HEK293 (cell line): ENCODE results near the gene FLT4.

Experiments
- CTCF ChIA-PET: fragments of 350-600 bp; formaldehyde crosslinking; extraction: SDS; loops from one replicate; lab custom pipeline; 2021; ENCODE audit warnings: antibody characterized with exemption; lab: Yijun Ruan, JAX
- POLR2A ChIA-PET: fragments of 300-600 bp; formaldehyde crosslinking; extraction: SDS; loops from one replicate; lab custom pipeline; 2020; ENCODE audit warnings: antibody characterized with exemption, inconsistent platforms; lab: Yijun Ruan, JAX
- H3K27ac ChIP-seq: fragments of 200-500 bp; sonication (Bioruptor generic); 2 replicates; pipeline ENCODE4 v1.5.1; 2014; ENCODE audit warnings: low read depth, low read length, control low read depth, inconsistent platforms; ENCODE audit errors: extremely low read depth
- H3K36me3 ChIP-seq, 2 experiments: fragments of 200-500 bp in 1 of 2; sonication (Bioruptor generic) in 1 of 2; 1 replicate in 1 of 2; 2 replicates in 1 of 2; pipeline ENCODE4 v1.5.1; 2014 to 2017; ENCODE audit warnings: inconsistent platforms in 2 of 2, low read length in 2 of 2; ENCODE audit not compliant: control insufficient read depth in 2 of 2, insufficient read depth in 1 of 2
- H3K4me1 ChIP-seq: fragments of 200-500 bp; sonication (Bioruptor generic); 2 replicates; pipeline ENCODE4 v1.5.1; 2014; ENCODE audit warnings: mild to moderate bottlenecking, low read length, inconsistent platforms; ENCODE audit not compliant: control insufficient read depth, insufficient read depth
- H3K4me3 ChIP-seq: 2 replicates; pipeline ENCODE4 v1.5.1; 2011; ENCODE audit warnings: low read depth, mild to moderate bottlenecking, control low read depth, low read length, moderate library complexity
- H3K9me3 ChIP-seq: fragments of 200-500 bp; sonication (Bioruptor generic); 2 replicates; pipeline ENCODE4 v1.5.1; 2014; ENCODE audit warnings: low read depth, low read length, inconsistent platforms; ENCODE audit not compliant: control insufficient read depth, insufficient read depth
- PBX3 ChIP-seq: sonication (generic); formaldehyde crosslinking; IDR thresholded peaks from 2 replicates; pipeline ENCODE4 v1.8.1; 2022; ENCODE audit warnings: mild to moderate bottlenecking, moderate library complexity, missing genetic modification reagents
- PRDM4 ChIP-seq: fragments of 450-650 bp; formaldehyde crosslinking; IDR thresholded peaks from 2 replicates; pipeline ENCODE4 v1.5.1; 2017; ENCODE audit warnings: missing biosample characterization, missing genetic modification characterization
- ZBTB1 ChIP-seq: fragments of 450-650 bp; formaldehyde crosslinking; IDR thresholded peaks from 2 replicates; pipeline ENCODE4 v1.5.1; 2016; ENCODE audit warnings: missing biosample characterization, missing genetic modification characterization
- ZFHX2 ChIP-seq: fragments of 450-650 bp; formaldehyde crosslinking; conservative IDR thresholded peaks from 2 replicates; pipeline ENCODE4 v1.5.1; 2016; ENCODE audit warnings: missing biosample characterization, missing genetic modification characterization
- ZFP37 ChIP-seq: fragments of 450-650 bp; formaldehyde crosslinking; IDR thresholded peaks from 2 replicates; pipeline ENCODE4 v1.5.1; 2016; ENCODE audit warnings: missing biosample characterization, missing genetic modification characterization
- ZNF10 ChIP-seq: fragments of 450-650 bp; formaldehyde crosslinking; IDR thresholded peaks from 2 replicates; pipeline ENCODE4 v1.5.1; 2017; ENCODE audit warnings: missing biosample characterization, missing genetic modification characterization
- ZNF114 ChIP-seq: fragments of 450-650 bp; formaldehyde crosslinking; IDR thresholded peaks from 2 replicates; pipeline ENCODE4 v1.5.0; 2017; ENCODE audit warnings: missing biosample characterization, missing genetic modification characterization
- ZNF169 ChIP-seq: fragments of 450-650 bp; formaldehyde crosslinking; IDR thresholded peaks from 2 replicates; pipeline ENCODE4 v1.5.1; 2016; ENCODE audit warnings: missing biosample characterization, missing genetic modification characterization
- ZNF24 ChIP-seq: fragments of 450-650 bp; formaldehyde crosslinking; IDR thresholded peaks from 2 replicates; pipeline ENCODE4 v1.5.1; 2016; ENCODE audit warnings: missing biosample characterization, missing genetic modification characterization
- ZNF302 ChIP-seq: fragments of 450-650 bp; formaldehyde crosslinking; IDR thresholded peaks from 2 replicates; pipeline ENCODE4 v1.5.1; 2016; ENCODE audit warnings: missing biosample characterization, missing genetic modification characterization, low read depth
- ZNF324 ChIP-seq: fragments of 450-650 bp; formaldehyde crosslinking; IDR thresholded peaks from 2 replicates; pipeline ENCODE4 v1.5.1; 2016; ENCODE audit warnings: missing biosample characterization, missing genetic modification characterization
- ZNF473 ChIP-seq: fragments of 450-650 bp; formaldehyde crosslinking; IDR thresholded peaks from 2 replicates; pipeline ENCODE4 v1.5.1; 2017; ENCODE audit warnings: missing biosample characterization, missing genetic modification characterization
- ZNF48 ChIP-seq: fragments of 450-650 bp; formaldehyde crosslinking; IDR thresholded peaks from 2 replicates; pipeline ENCODE4 v1.5.1; 2016; ENCODE audit warnings: missing biosample characterization, missing genetic modification characterization
- ZNF510 ChIP-seq: fragments of 450-650 bp; formaldehyde crosslinking; IDR thresholded peaks from 2 replicates; pipeline ENCODE4 v1.5.1; 2018; ENCODE audit warnings: mild to moderate bottlenecking, missing genetic modification characterization, missing biosample characterization; ENCODE audit not compliant: insufficient replicate concordance
- ZNF561 ChIP-seq: fragments of 450-650 bp; IDR thresholded peaks from 2 replicates; pipeline ENCODE4 v1.5.1; 2018; ENCODE audit warnings: missing biosample characterization, missing genetic modification characterization, borderline replicate concordance
- ZNF692 ChIP-seq: fragments of 450-650 bp; formaldehyde crosslinking; IDR thresholded peaks from 2 replicates; pipeline ENCODE4 v1.5.1; 2016; ENCODE audit warnings: missing biosample characterization, missing genetic modification characterization
- ZNF704 ChIP-seq: fragments of 450-650 bp; formaldehyde crosslinking; IDR thresholded peaks from 2 replicates; pipeline ENCODE4 v1.5.1; 2016; ENCODE audit warnings: missing biosample characterization, missing genetic modification characterization
- ZNF830 ChIP-seq: fragments of 450-650 bp; IDR thresholded peaks from 2 replicates; pipeline ENCODE4 v1.5.0; 2018; ENCODE audit warnings: missing biosample characterization, missing genetic modification characterization, low read depth, mild to moderate bottlenecking, moderate library complexity
- ZSCAN16 ChIP-seq: fragments of 450-650 bp; formaldehyde crosslinking; IDR thresholded peaks from 2 replicates; pipeline ENCODE4 v1.5.1; 2016; ENCODE audit warnings: missing biosample characterization, missing genetic modification characterization
- ZXDB ChIP-seq: fragments of 450-650 bp; formaldehyde crosslinking; IDR thresholded peaks from 2 replicates; pipeline ENCODE4 v1.5.1; 2016; ENCODE audit warnings: missing biosample characterization, missing genetic modification characterization

The FLT4 gene

GRCh38 chr5:180583738-180584137 lies 65.7 kb downstream of the FLT4 start (continued):
- no peak for TF ChIP-seq PRDM4 (tag by site-specific recombination)
- TF ChIP-seq PBX3 (CRISPR knock-in tag) = no peak
- no peak for TF ChIP-seq ZFHX2 (tag by site-specific recombination)
- no peak for TF ChIP-seq ZNF692 (tag by site-specific recombination)
- no peak for TF ChIP-seq ZNF169 (tag by site-specific recombination)
- no peak for TF ChIP-seq ZNF473 (tag by site-specific recombination)
- no peak for TF ChIP-seq ZNF704 (tag by site-specific recombination)

- Histone ChIP-seq H3K4me1 (no peaks in the 10 kb centered on the region), H3K36me3 (peaks cover 8 to 29% of the 10 kb centered on the region in 2 experiments), H3K9me3 (no peaks in the 10 kb centered on the region; the same call in 1 of the 2 replicates), H3K4me3 (no peak overlapping the region), H3K27ac (no peak overlapping the region)
- CTCF ChIA-PET = interaction anchor here (1.7 kb wide), 1 partner anchor 26 kb away, joined by 6 read pairs; no protein-coding TSS in a partner anchor
- POLR2A ChIA-PET = no interaction called here
- TF ChIP-seq ZXDB (tag by site-specific recombination) (no peak), ZNF324 (no peak), ZNF24 (tag by site-specific recombination) (no peak), PBX3 (CRISPR knock-in tag) (no peak), ZNF830 (tag by site-specific recombination) (no peak), ZNF561 (tag by site-specific recombination) (no peak), ZSCAN16 (tag by site-specific recombination) (no peak), ZFP37 (tag by site-specific recombination) (no peak), ZNF10 (tag by site-specific recombination) (no peak), ZNF302 (tag by site-specific recombination) (no peak)
Measured at GRCh38 chr5:180580681-180581080, 68.7 kb downstream of the FLT4 start.

GRCh38 chr5:180575571-180575970 lies 73.8 kb downstream of the FLT4 start:
- CTCF ChIA-PET = interaction anchor here (1.2 kb wide), 1 partner anchor 14 kb away, joined by 3 read pairs; no protein-coding TSS in a partner anchor

More at GRCh38 chr5:180575571-180575970, 73.8 kb downstream of the FLT4 start:
- TF ChIP-seq ZNF561 (tag by site-specific recombination) (no peak), ZNF510 (tag by site-specific recombination) (no peak), ZNF114 (tag by site-specific recombination) (no peak), ZBTB1 (tag by site-specific recombination) (no peak), ZNF48 (tag by site-specific recombination) (no peak)
- H3K36me3 ChIP-seq = peaks cover 19 to 78% of the 10 kb centered on the region in 2 experiments
- H3K9me3 ChIP-seq = no peaks in the 10 kb centered on the region
- H3K4me1 ChIP-seq = no peaks in the 10 kb centered on the region
- no peak overlapping the region for H3K4me3 ChIP-seq
- POLR2A ChIA-PET = no interaction called here
- no peak overlapping the region for H3K27ac ChIP-seq
